Measurements from ENCODE around the gene NEDD8.

DNA sequence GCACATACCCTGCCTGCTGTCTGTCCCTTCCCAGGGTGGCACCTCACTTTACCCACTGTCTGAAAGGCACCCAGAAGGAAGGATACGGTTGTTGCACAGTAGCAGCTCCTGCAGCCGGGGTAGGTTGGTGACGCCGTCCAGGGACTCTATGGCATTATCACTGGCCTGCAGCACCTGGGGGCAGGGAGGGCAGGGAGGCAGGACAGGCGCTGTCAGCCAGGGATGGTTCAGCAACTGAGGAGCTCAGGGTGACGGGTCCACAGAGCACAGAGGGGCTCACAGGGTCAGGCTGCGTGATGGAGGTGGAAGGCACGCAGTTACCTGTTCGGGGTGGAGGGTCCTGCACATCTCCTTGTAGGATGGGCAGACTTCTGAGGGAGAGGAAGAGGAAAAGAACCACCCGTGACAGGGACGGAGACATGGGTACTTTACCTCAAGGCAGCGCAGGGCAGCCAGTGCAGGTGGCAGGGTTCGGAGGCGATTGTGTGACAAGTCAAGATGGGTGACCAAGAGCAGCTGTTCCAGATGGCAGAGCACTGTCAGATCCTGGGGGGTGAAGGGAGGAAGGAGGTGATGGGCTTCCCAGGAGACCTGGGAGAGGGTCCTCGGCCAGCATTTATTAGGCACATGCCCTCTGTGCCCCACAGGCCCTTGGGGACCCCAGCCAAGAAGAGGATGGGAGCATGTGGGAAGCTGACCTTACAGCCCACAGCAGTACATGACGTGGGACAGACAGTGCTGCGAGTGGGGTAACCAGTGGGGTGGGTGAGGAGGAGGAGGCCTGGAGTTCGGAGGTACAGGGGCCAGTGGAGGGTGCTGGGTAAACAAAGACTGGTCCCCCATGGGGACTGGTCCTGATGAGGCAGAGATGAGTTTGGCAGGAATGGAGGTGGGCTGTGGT is 34.4 kb upstream of the NEDD8 start:
- TF ChIP-seq CTCF (IDR thresholded peaks at IDR 0.05) (no peak), POLR2A (IDR thresholded peaks at IDR 0.05) (no peak), EP300 (IDR thresholded peaks at IDR 0.05) (no peak)
